Thymus (tissue), 11 donors: ENCODE data around the gene AAGAB. TPM values are rescaled to one million over a fixed set of nuclear protein-coding genes. Genes with fewer than 3 reads are reported as not detected.

Source experiments
- DNase-seq, 9 donors: peaks; one replicate each; pipeline ENCODE4 v3.0.0-alpha.2; 2013; ENCODE audit warnings: low spot score in 9 of 9, low read depth in 6 of 9, missing footprints in 1 of 9
- H3K27ac ChIP-seq, 2 donors: one replicate each; pipeline ENCODE4 v1.5.1; 2013; ENCODE audit warnings: control low read depth in 1 of 2, low read depth in 1 of 2, low read length in 1 of 2, mild to moderate bottlenecking in 1 of 2, moderate library complexity in 1 of 2
- H3K27me3 ChIP-seq, 2 donors: one replicate each; pipeline ENCODE4 v1.5.1; 2013; ENCODE audit warnings: low read length in 1 of 2; ENCODE audit not compliant: control insufficient read depth in 2 of 2, insufficient read depth in 1 of 2
- H3K36me3 ChIP-seq, 2 donors: one replicate each; pipeline ENCODE4 v1.5.1; 2013; ENCODE audit warnings: low read length in 1 of 2, mild to moderate bottlenecking in 1 of 2, moderate library complexity in 1 of 2; ENCODE audit not compliant: control insufficient read depth in 2 of 2, insufficient read depth in 2 of 2
- H3K4me1 ChIP-seq, 2 donors: one replicate each; pipeline ENCODE4 v1.5.1; 2013; ENCODE audit warnings: low read length in 2 of 2; ENCODE audit not compliant: control insufficient read depth in 2 of 2, insufficient read depth in 2 of 2
- H3K4me3 ChIP-seq, 2 donors: one replicate each; pipeline ENCODE4 v1.5.1; 2013; ENCODE audit warnings: low read length in 2 of 2, control low read depth in 1 of 2, mild to moderate bottlenecking in 1 of 2
- H3K9me3 ChIP-seq, 2 donors: one replicate each; pipeline ENCODE4 v1.5.1; 2013; ENCODE audit warnings: low read length in 1 of 2, mild to moderate bottlenecking in 1 of 2; ENCODE audit not compliant: control insufficient read depth in 2 of 2, insufficient read depth in 1 of 2
- WGBS: extraction: QIAGEN DNeasy Blood & Tissue Kit; methylation state at CpG from one replicate; pipeline ENCODE4 v1.1.7; 2013; 5-methylcytosine and 5-hydroxymethylcytosine counted together
- polyA plus RNA-seq: library from polyadenylated mRNA; stranded (reverse); fragments of 200-250 nt; gene quantifications from one replicate; pipeline ENCODE4 v1.2.3, GENCODE V29; 2013
- total RNA-seq: library from RNA; stranded (reverse); fragments of 120-200 nt; gene quantifications from one replicate; pipeline ENCODE4 v1.2.4, GENCODE V29; 2013
- donor health status: healthy.

AAGAB gene
- total and polyA plus RNA-seq, 2 donors: 23.2 to 45.7 TPM

DNA sequence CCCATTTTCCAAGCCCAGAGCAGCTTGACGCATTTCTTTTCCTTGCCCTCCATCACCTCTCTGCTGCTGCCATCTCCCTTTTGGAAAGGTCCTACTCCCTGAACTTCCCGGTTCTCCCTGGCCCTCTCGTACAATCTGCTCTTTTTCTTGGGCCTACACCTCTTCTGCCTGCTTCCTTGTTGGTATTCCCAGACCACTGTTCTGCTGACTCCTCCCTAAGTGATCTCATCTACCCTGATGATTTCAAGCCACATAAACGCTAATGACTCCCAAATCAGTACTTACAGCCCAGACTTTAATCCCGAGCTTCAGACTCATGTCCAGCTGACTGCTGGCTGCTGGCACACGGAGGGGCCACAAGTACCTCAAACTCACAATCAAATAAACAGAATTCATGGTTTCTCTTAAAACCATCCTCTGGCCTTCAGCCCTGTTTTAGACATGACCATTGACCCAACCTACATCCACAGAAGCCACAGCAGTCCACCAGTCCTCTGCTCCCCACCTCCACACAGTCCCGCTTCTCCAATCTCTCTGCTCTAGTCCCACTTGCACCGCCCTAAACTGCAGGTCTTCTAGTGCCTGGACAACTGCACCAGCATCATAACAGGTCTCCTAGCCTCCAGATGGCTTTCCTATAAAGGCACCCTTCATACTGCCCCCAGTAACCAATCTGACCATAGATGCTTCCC, 57.6 kb downstream of the AAGAB start:
- WGBS: 95% methylated on average over 8 of the region's 8 CpGs
- Histone ChIP-seq H3K4me3 (no peak overlapping the region), H3K27me3 (no peaks in the 10 kb centered on the region), H3K27ac (no peak overlapping the region), H3K4me1 (peaks cover 0 to 18% of the 10 kb centered on the region in 2 donors), H3K36me3 (peaks cover 19 to 22% of the 10 kb centered on the region in 2 donors), H3K9me3 (no peaks in the 10 kb centered on the region)
- no peak for DNase-seq

DNA sequence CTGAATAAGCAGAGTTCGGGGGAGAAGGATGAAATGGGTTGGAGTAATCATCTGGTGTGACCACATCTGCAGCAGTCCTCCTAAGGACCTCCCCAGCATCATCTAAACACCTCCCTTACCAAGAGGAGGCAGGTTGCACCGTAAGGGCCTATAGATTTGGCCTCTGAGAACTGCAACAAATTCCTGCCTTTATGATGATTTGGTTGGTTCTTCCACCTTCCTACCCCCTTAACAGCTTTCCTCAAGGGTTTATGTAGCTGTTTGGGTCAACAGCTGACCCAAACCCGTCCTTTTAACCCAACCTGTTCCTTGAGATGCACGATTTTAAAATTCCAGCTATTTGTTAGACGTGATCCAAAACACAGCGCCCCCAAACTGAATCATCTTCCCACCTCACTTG, 58.2 kb downstream of the AAGAB start:
- no peak for DNase-seq
- Histone ChIP-seq H3K36me3 (peaks cover 16 to 18% of the 10 kb centered on the region in 2 donors), H3K4me1 (peaks cover 0 to 18% of the 10 kb centered on the region in 2 donors), H3K9me3 (no peaks in the 10 kb centered on the region), H3K27me3 (no peaks in the 10 kb centered on the region), H3K4me3 (no peak overlapping the region), H3K27ac (no peak overlapping the region)
- 96% methylated on average over 6 of the region's 6 CpGs for WGBS

DNA sequence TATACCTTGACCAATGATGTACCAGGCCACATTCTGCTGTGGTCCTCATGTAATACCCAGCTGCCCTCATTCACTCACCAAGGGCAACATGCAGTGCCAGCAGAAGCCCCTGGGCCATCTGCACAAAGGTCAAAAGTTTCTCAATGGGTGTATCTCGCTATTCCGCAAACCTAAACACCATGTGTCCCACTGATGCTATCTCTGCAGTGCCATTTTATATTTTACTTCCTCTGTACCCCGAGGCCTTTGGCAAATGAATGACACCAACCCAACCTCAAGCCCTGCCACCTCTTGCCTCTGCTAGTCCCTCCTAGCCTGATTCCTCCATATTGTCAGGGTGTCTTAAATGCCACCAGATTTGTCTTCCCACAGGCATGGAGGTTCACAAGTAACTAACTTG, 59.2 kb downstream of the AAGAB start:
- DNase-seq: no peak
- WGBS: 88% methylated on average over 3 of the region's 3 CpGs
- no peaks in the 10 kb centered on the region for H3K27me3 ChIP-seq
- H3K9me3 ChIP-seq: no peaks in the 10 kb centered on the region
- H3K36me3 ChIP-seq: peaks cover 19 to 20% of the 10 kb centered on the region in 2 donors
- no peak overlapping the region for H3K27ac ChIP-seq
- H3K4me1 ChIP-seq: peaks cover 0 to 22% of the 10 kb centered on the region in 2 donors
- H3K4me3 ChIP-seq: no peak overlapping the region

DNA sequence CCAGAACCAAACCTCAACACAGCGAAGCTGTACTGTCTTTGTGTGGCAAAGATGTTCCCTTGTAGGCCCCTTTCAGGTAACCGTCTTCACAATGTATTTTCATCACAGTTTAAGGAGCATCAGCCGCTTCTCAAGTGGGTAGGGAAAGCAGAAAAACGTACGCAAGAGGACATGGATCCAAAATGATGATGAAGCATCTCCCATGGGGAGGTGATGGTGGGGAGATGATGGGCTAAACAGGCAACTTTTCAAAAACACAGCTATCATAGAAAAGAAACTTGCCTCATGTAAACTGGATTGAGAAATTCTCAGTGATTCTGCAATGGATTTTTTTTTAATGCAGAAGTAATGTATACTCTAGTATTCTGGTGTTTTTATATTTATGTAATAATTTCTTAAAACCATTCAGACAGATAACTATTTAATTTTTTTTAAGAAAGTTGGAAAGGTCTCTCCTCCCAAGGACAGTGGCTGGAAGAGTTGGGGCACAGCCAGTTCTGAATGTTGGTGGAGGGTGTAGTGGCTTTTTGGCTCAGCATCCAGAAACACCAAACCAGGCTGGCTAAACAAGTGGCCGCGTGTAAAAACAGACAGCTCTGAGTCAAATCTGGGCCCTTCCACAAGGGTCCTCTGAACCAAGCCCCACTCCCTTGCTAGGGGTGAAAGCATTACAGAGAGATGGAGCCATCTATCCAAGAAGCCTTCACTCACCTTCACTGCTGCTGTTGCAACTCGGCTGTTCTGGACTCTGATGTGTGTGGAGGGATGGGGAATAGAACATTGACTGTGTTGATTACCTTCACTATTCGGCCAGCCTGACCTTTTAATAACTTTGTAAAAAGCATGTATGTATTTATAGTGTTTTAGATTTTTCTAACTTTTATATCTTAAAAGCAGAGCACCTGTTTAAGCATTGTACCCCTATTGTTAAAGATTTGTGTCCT, 60.0 kb downstream of the AAGAB start:
- no peaks in the 10 kb centered on the region for H3K9me3 ChIP-seq
- WGBS: 98% methylated on average over 9 of the region's 9 CpGs
- H3K36me3 ChIP-seq: peaks cover 16 to 25% of the 10 kb centered on the region in 2 donors
- H3K27me3 ChIP-seq: no peaks in the 10 kb centered on the region
- DNase-seq: no peak
- H3K4me1 ChIP-seq: peaks cover 0 to 24% of the 10 kb centered on the region in 2 donors
- H3K4me3 ChIP-seq: no peak overlapping the region
- H3K27ac ChIP-seq: peak overlapping the region in 1 of 2 donors; percentile 46

DNA sequence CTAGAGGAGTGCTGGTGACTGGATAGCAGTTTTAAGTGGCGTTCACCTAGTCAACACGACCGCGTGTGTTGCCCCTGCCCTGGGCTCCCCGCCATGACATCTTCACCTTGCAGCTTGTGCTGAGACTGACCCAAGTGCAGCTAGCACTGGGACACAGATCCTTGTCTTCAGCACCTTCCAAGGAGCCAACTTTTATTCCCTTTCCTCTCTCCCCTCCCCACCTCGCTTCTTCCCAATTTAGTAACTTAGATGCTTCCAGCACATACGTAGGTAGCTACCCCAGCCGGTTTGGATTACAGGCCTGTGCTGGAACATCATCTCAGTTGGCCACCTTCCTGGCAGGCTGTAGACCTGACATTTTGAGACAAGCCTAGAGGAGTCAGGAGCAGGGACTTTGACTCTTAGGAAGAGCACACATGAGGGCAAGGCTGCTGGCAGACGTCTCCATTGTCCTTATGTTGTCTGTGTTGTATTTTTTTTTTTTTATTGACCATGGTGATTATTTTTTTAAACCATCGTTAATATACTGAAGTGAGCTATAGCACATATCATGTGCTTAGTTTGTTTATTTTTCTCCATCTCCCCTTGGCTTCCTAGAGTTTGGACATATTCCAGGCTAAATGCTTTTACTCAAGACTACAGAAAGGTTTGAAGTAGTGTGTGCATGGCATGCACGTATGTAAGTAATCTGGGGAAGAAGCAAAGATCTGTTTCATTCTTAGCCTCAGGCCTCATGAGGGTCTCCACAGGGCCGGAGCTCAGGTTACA, 61.1 kb downstream of the AAGAB start:
- Histone ChIP-seq H3K4me1 (peaks cover 0 to 33% of the 10 kb centered on the region in 2 donors), H3K36me3 (peaks cover 16 to 31% of the 10 kb centered on the region in 2 donors)
- 93% methylated on average over 12 of the region's 12 CpGs for WGBS

DNA sequence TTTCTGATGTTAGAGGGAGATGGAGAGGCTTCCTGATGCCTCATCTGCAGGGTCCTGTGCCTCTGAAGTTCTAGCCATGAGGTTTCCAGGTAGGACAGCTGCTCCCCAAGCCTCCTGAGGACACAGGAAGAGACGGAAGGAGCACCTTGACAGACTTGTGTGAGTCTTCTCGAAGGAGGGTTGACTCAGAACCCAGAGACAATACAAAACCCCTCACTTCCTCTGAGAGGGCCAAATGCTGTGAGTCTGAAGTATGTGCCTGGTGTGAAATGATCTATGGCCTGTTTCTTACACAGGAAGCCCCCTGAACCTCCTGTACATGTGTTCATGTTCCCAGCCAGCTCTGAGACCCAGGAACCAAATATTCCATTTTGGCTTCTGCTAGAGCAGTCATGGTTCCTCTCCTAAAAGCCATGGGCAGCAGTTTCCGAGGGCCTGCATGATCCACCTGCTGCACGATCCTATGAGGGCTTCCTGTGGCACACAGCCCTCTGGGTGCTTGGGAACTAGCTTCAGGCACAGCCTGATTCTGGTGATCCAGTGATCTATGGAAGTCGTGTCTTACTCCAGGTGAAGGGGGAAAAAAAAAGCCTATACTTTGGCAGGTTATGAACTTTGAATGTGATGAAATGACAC, 62.2 kb downstream of the AAGAB start:
- Histone ChIP-seq H3K36me3 (peaks cover 21 to 38% of the 10 kb centered on the region in 2 donors), H3K4me3 (no peak overlapping the region), H3K4me1 (peaks cover 0 to 29% of the 10 kb centered on the region in 2 donors), H3K27ac (peak overlapping the region in 1 of 2 donors; percentile 35), H3K9me3 (no peaks in the 10 kb centered on the region), H3K27me3 (no peaks in the 10 kb centered on the region)
- DNase-seq: peak in 1 of 9 donors; percentile 13
- WGBS: 89% methylated on average over 5 of the region's 5 CpGs

More for the DNA sequence above, 61.1 kb downstream of the AAGAB start:
- H3K9me3 ChIP-seq: no peaks in the 10 kb centered on the region
- no peak overlapping the region for H3K4me3 ChIP-seq
- DNase-seq: peak in 1 of 9 donors; percentile 10
- no peaks in the 10 kb centered on the region for H3K27me3 ChIP-seq
- H3K27ac ChIP-seq: peak overlapping the region in 1 of 2 donors; percentile 69

DNA sequence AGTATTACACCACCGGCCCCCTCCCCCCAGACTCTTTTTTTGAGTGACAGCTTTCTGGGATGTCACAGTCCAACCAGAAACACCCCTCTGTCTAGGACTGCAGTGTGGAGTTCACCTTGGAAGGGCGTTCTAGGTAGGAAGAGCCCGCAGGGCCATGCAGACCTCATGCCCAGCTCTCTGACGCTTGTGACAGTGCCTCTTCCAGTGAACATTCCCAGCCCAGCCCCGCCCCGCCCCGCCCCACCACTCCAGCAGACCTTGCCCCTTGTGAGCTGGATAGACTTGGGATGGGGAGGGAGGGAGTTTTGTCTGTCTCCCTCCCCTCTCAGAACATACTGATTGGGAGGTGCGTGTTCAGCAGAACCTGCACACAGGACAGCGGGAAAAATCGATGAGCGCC, 63.6 kb downstream of the AAGAB start:
- Histone ChIP-seq H3K27me3 (no peaks in the 10 kb centered on the region), H3K4me3 (no peak overlapping the region), H3K27ac (no peak overlapping the region), H3K4me1 (peaks cover 0 to 40% of the 10 kb centered on the region in 2 donors), H3K36me3 (peaks cover 26 to 45% of the 10 kb centered on the region in 2 donors), H3K9me3 (no peaks in the 10 kb centered on the region)
- DNase-seq: no peak
- WGBS: 92% methylated on average over 11 of the region's 11 CpGs

DNA sequence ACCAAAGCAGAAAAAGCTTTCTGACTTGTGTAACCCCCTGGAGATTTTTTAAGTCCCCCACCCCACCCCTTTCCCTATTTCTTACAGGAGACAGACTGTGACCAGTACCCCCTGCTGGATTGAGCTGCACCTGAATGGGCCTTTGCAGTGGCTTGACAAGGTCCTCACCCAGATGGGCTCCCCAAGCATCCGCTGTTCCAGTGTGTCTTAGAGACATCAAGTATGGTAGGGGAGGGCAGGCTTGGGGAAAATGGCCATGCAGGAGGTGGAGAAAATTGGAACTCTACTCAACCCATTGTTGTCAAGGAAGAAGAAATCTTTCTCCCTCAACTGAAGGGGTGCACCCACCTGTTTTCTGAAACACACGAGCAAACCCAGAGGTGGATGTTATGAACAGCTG, 64.1 kb downstream of the AAGAB start:
- 93% methylated on average over 2 of the region's 2 CpGs for WGBS
- H3K36me3 ChIP-seq: peaks cover 27 to 45% of the 10 kb centered on the region in 2 donors

More for the DNA sequence above, 64.1 kb downstream of the AAGAB start:
- peaks cover 0 to 42% of the 10 kb centered on the region in 2 donors for H3K4me1 ChIP-seq
- H3K9me3 ChIP-seq: no peaks in the 10 kb centered on the region
- no peak overlapping the region for H3K27ac ChIP-seq
- no peaks in the 10 kb centered on the region for H3K27me3 ChIP-seq
- DNase-seq: no peak
- H3K4me3 ChIP-seq: no peak overlapping the region
